DND-41 (cell line): ENCODE results near the gene GSTT2B.

Experiments
- EZH2 ChIP-seq: IDR thresholded peaks from 3 replicates; pipeline ENCODE4 v1.6.1; 2012; ENCODE audit warnings: borderline replicate concordance, low read depth, mild to moderate bottlenecking, moderate library complexity, low read length, inconsistent platforms; ENCODE audit not compliant: severe bottlenecking
- TF ChIP-seq, protein P1 (sequence below): IDR thresholded peaks from 2 replicates; pipeline ENCODE4 v1.5.1; 2012; ENCODE audit warnings: borderline replicate concordance, low read length, moderate library complexity, mild to moderate bottlenecking; ENCODE audit not compliant: poor library complexity, severe bottlenecking; ENCODE audit errors: extremely low read depth

DNA sequence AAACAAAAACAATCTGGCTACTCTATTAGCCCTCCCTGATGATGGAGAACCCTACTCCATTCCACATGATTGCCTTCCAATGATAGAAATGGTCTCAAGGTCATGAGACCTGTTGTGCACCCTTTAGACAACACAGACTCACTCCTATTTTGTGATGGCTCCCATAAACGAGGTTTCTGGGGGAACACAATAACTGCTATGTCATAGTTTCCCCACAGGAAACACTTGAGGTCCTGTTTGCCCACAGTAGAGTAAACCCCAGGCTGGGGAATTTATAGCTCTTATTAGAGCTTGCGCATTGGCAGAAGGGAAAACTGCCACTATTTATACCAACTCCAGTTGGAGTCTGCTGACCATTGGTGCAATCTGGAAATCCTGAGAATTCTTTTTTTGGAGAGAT lies 38.1 kb downstream of the GSTT2B start:
- TF ChIP-seq, protein P1, sequence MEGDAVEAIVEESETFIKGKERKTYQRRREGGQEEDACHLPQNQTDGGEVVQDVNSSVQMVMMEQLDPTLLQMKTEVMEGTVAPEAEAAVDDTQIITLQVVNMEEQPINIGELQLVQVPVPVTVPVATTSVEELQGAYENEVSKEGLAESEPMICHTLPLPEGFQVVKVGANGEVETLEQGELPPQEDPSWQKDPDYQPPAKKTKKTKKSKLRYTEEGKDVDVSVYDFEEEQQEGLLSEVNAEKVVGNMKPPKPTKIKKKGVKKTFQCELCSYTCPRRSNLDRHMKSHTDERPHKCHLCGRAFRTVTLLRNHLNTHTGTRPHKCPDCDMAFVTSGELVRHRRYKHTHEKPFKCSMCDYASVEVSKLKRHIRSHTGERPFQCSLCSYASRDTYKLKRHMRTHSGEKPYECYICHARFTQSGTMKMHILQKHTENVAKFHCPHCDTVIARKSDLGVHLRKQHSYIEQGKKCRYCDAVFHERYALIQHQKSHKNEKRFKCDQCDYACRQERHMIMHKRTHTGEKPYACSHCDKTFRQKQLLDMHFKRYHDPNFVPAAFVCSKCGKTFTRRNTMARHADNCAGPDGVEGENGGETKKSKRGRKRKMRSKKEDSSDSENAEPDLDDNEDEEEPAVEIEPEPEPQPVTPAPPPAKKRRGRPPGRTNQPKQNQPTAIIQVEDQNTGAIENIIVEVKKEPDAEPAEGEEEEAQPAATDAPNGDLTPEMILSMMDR = no peak
- no peak for TF ChIP-seq EZH2
